ENCODE measurements around the gene ARPC1A.

- no peak for TF ChIP-seq POLR2AphosphoS5 (IDR thresholded peaks at IDR 0.05; ENCODE audit: low read depth, low read length)
- no peak for TF ChIP-seq REST (IDR thresholded peaks at IDR 0.05; ENCODE audit: insufficient read depth in 1 of 2, low read depth in 2 of 2, low read length in 2 of 2)
- TF ChIP-seq TAF1 (IDR thresholded peaks at IDR 0.05; ENCODE audit: borderline replicate concordance, insufficient read depth, low read length) = no peak
- TF ChIP-seq SIN3A (IDR thresholded peaks at IDR 0.05; ENCODE audit: borderline replicate concordance, insufficient read depth, low read length) = no peak
These were observed 37.6 kb downstream of the ARPC1A start for GRCh38 chr7:99363286-99363685.
